GF-D8 (cell line): ENCODE measurements around the gene NQO2.
"Not testable (repeated sequence)": the region's sequence is repeated elsewhere in the genome, so short reads cannot be mapped to it uniquely, and the experiment has no call there.

Experiments
- DNase-seq: peaks from one replicate; lab custom pipeline; 2025; lab: John Stamatoyannopoulos, UW

The NQO2 gene

GRCh38 chr6:2989332-2990247, 10.1 kb upstream of the NQO2 start:
- peak; percentile 90 for DNase-seq

DNA sequence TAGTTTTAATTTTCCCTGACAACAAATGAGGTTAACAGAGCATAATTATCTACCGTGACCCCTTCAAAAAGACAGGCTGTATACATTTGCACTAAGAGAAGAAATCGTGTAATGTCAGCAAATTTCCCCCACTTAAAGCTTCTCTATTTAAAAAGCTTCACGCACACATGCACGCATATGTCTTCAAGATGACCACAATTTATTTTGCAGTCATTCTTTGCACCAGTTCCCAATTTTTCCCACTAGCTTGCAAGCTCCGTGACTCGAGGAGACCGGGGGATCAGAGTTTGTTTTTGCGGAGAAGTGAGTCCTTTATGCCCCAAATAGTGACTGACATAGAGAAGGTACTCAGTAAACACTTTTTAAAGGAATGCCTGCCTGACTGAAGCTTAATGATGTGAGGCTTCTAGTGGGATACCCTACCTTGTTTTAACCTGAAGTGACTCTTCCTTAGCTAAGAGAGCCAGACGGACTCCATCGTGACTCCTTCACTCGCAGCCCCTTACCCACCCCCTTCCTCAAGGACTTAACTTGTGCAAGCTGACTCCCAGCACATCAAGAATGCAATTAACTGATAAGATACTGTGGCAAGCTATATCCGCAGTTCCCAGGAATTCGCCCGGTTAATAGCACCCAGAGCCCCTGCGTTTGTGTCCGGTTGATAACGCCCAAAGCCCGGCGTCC, 9.3 kb upstream of the NQO2 start:
- DNase-seq = no peak

GRCh38 chr6:2990932-2991506, 8.7 kb upstream of the NQO2 start:
- DNase-seq = no peak

GRCh38 chr6:2992330-2992979, 7.2 kb upstream of the NQO2 start:
- DNase-seq = no peak

DNA sequence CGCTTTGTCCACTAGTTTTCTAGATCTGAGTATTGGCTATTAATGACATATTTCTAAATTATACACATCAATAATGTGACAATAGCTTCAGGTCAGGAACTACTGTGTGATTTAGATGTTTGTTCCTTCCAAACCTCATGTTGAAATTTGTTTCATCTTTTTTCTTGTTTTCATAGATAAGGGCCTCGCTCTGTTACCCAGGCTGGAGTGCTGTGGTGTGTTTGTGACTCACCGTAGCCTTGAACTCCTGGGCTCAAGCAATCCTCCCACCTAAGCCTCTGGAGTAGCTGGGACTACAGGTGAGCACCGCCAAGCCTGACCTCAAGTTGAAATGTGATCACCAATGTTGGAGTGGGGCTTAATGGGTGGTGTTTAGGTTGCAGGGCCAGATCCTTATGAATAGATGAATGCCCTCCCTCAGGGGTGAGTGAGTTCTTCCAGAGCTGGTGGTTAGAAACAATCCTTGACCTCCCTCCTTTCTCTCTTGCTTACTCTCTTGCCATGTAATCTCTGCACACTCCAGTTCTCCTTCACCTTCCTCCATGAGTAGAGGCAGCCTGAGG, 5.9 kb upstream of the NQO2 start:
- no peak for DNase-seq

- not testable (repeated sequence) for DNase-seq
Observed at GRCh38 chr6:2998249-2998997, 1.3 kb upstream of the NQO2 start.

DNA sequence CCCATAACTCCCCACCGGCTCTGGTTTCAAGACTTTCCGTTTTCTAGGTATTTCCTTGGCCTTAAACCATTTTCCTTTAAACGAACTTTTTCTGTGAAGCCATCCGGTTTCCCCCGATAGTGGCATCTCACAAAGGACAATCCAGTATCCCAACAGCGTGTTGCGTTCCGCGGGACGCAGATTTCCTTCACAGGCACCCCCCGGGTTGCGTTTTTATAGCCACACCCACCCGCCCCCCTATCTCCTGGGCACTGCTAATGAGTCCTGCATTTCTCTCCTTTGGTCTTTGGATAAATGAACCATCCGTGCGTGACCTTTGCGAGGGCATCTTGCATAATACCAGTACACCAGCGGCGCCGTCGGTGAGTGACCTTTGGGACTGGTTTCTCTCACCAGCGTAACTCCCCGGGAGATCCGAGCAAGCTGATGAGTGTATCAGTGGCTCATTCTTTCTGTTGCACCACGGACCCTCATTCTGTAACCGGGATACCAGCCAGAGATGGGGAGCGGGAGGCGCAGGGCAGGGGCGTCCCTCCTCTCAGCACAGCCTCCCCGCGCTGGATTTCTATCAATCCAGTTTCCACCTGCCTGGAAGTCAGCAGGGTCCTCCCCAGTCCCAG, 586 bp upstream of the NQO2 start:
- peak; percentile 45 for DNase-seq

GRCh38 chr6:3001146-3001772, 1.6 kb downstream of the NQO2 start:
- no peak for DNase-seq

GRCh38 chr6:3001773-3002293, 2.1 kb downstream of the NQO2 start:
- DNase-seq = peak; percentile 76

- DNase-seq = not testable (repeated sequence)
Observed at GRCh38 chr6:3003226-3003625, 3.5 kb downstream of the NQO2 start.

- DNase-seq = no peak
Observed at GRCh38 chr6:3005077-3005476, 5.4 kb downstream of the NQO2 start.

GRCh38 chr6:3005874-3006273, 6.2 kb downstream of the NQO2 start:
- no peak for DNase-seq

GRCh38 chr6:3006476-3006875, 6.8 kb downstream of the NQO2 start:
- no peak for DNase-seq

DNA sequence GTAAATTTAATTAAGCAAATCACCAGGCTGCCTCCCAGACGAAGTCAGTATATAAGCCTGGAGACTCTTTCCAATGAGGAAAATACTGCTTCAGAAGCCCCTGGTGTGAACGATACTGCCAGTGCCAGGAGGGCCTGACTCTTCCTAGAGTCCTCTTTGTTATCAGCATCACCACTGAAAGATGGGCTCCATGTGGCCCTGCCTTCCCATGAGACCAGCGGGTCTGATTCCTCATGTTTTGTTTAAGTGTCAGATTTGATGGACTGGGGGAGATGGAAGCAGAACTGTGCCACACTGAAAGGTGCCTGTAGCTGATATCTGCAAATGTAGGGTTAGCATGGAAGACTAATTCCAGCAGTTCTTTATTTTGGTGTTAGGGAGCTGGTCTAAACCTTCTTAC, 7.9 kb downstream of the NQO2 start:
- no peak for DNase-seq

- not testable (repeated sequence) for DNase-seq
Observed at GRCh38 chr6:3008712-3009265, 9.1 kb downstream of the NQO2 start.

DNA sequence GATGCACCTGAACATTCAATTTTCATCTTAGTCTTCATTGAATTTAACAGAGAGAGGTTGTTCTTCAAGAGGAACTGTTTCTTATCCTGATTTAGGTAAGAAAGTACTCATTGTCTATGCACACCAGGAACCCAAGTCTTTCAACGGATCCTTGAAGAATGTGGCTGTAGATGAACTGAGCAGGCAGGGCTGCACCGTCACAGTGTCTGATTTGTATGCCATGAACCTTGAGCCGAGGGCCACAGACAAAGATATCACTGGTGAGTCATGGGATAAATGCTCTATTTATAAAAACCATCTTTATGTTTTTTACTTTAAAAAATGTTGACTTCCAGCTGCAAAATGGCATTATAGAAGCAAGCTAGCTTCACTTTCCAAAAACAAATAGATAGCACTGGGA, 10.2 kb downstream of the NQO2 start:
- DNase-seq = no peak

DNA sequence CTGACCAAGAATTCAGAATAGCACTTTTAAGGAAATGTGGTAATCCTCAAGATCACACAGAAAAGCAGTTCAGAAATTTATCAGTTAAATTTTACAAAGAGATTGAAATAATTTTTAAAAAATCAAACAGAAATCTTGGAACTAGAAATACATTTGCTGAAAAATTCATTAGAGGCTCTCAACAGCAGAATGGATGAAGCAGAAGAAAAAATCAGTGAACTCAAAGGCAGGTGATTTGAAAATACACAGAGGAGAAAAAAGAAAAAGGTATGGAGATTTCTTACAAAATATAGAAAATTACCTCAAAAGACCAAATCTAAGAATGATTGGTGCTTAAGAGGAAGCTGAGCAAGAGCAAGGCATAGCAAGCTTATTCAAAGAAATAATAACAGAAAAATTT, 11.5 kb downstream of the NQO2 start:
- DNase-seq = no peak

- DNase-seq = no peak
Observed at GRCh38 chr6:3011592-3011991, 11.9 kb downstream of the NQO2 start.

GRCh38 chr6:3013486-3013885, 13.8 kb downstream of the NQO2 start:
- peak; percentile 62 for DNase-seq
